ENCODE measurements around the gene GUK1. TPM values are rescaled to one million over a fixed set of nuclear protein-coding genes. Genes with fewer than 3 reads are reported as not detected.

The GUK1 gene
- total and polyA plus RNA-seq, 2 of the 8 experiments (the other 6 are each of a cell fraction or from before 2014, with no cell fraction given) = 68.5 to 183 TPM

DNA sequence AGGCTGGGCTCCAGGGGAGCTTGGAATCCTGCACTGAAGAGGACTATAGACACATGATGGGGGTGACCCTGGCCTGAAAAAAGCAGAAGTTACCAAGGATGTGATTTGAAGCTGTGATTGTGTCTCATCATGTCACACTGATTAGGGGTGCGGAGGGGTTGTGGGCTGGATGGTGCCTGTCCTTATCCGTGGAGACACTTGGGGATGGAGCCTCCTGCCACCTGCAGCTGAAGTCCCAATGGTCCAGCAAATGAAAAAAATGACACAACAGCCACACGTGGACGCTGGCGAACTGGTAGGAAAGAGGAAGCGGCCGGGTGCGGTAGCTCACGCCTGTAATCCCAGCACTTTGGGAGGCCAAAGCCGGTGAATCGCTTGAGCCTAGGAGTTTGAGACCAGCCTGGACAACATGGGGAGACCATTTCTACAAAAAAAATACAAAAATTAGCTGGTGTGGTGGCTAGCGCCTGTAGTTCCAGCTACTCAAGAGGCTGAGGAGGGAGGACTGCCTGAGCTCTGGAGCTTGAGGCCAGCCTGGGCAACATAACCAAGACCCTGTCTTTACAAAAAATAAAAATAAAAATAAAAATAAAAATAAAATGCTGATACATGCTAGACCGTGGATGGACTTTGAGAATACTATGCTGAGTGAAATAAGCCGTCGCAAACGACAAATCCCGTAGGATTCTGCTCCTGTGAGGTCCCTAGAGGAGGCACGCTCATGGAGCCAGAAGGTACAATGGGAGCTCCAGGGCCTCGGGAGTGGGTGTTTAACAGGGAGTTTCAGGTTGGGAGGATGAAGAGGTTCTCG lies 24.7 kb downstream of the GUK1 start:
- H3K9me3 ChIP-seq (ENCODE audit: insufficient read depth in 2 of 2, low read depth in 1 of 2, low read length in 1 of 2) = no peaks in the 10 kb centered on the region
- ChIA-PET CTCF (ENCODE audit: partially characterized antibody) (interaction anchor here (0.7 to 6.2 kb wide), 10 partner anchors 10 to 38 kb away, joined by 3 to 40 read pairs (median 6); partner anchors contain the start of gene GUK1), POLR2A (ENCODE audit: partially characterized antibody) (interaction anchor here (0.7 to 6.5 kb wide), 20 partner anchors 8 to 292 kb away, joined by 3 to 44 read pairs (median 4); partner anchors contain the start of genes ARF1, GUK1, MRPL55 and WNT3A)
- H3K36me3 ChIP-seq (ENCODE audit: control insufficient read depth in 2 of 4, insufficient read depth in 4 of 4, low read length in 3 of 4) = no peaks in the 10 kb centered on the region
- H2AK5ac ChIP-seq (ENCODE audit: low read depth, low read length) = no peak overlapping the region
- peaks cover 0 to 3% (median 0%) of the 10 kb centered on the region in 4 experiments; a peak in 2 of 7 replicates for H3K27me3 ChIP-seq (replicated peaks in 1 of 4; ENCODE audit: control insufficient read depth in 3 of 4, extremely low read depth in 1 of 4, insufficient read depth in 3 of 4, low read length in 3 of 4)
- H2BK120ac ChIP-seq (replicated peaks; ENCODE audit: low read depth, low read length) = peak overlapping the region; percentile 97
- no peak overlapping the region for H2BK20ac ChIP-seq (ENCODE audit: low read length)
- H2AFZ ChIP-seq (ENCODE audit: low read length) = peak overlapping the region; percentile 99
- WGBS, 2 experiments (ENCODE audit: extremely low coverage in 1 of 2, insufficient coverage in 1 of 2, insufficient read length in 1 of 2, insufficient replicate concordance in 2 of 2, low coverage in 1 of 2, low lambda C conversion rate in 2 of 2, missing lambda C conversion rate in 1 of 2) = 72% methylated on average over 20 of the region's 20 CpGs; no CpG with 5 or more reads in 1 of the 2 experiments
- peaks cover 0 to 12% (median 8%) of the 10 kb centered on the region in 4 experiments; a peak in 6 of 7 replicates for H3K4me1 ChIP-seq (replicated peaks in 1 of 4; ENCODE audit: control insufficient read depth in 3 of 4, insufficient read depth in 4 of 4, low read length in 3 of 4)
- peak overlapping the region; percentile 52; the same call in 1 of the 2 replicates for H2BK12ac ChIP-seq (ENCODE audit: low read depth, low read length)
- DNase-seq (ENCODE audit: low read depth in 1 of 2, low spot score in 2 of 2) = no peak
- no peak overlapping the region for H3K4ac ChIP-seq (replicated peaks; ENCODE audit: insufficient read length, low read depth, low read length)
- peaks cover 2% of the 10 kb centered on the region; the same call in 1 of the 2 replicates for H3K79me1 ChIP-seq (ENCODE audit: low read depth, low read length)
- H3K4me2 ChIP-seq (ENCODE audit: insufficient read depth in 1 of 2, low read depth in 2 of 2, low read length in 2 of 2) = peak overlapping the region; percentile 64 to 98
- peak overlapping the region; percentile 40 for H2BK5ac ChIP-seq (ENCODE audit: low read depth, low read length)
- no peak overlapping the region for H3K23ac ChIP-seq (ENCODE audit: insufficient read length)
- H3K4me3 ChIP-seq (ENCODE audit: extremely low read depth in 1 of 4, insufficient read depth in 2 of 4, low read depth in 3 of 4, low read length in 4 of 4) = peak overlapping the region; percentile 48 to 65 (median 52); a peak in 5 of 8 replicates
- H4K91ac ChIP-seq (replicated peaks; ENCODE audit: insufficient read length, low read length) = peak overlapping the region; percentile 75
- H3K23me2 ChIP-seq (ENCODE audit: low read depth, low read length) = peaks cover 6% of the 10 kb centered on the region; the same call in 1 of the 2 replicates
- peak overlapping the region; percentile 62; the same call in 1 of the 2 replicates for H3K27ac ChIP-seq (ENCODE audit: low read depth, low read length)
- peaks cover 0 to 23% of the 10 kb centered on the region in 2 experiments; a peak in 2 of 4 replicates for H3K79me2 ChIP-seq (ENCODE audit: control insufficient read depth in 1 of 2, insufficient read depth in 2 of 2, low read length in 2 of 2)
- H3K14ac ChIP-seq (ENCODE audit: insufficient read length) = no peak overlapping the region
- H4K20me1 ChIP-seq (replicated peaks in 1 of 2; ENCODE audit: control insufficient read depth in 1 of 2, insufficient read depth in 2 of 2, low read length in 2 of 2) = peaks cover 0 to 4% of the 10 kb centered on the region in 2 experiments
- peak overlapping the region; percentile 44; the same call in 1 of the 2 replicates for H3K18ac ChIP-seq (ENCODE audit: extremely low read depth, low read length)
- H4K5ac ChIP-seq (ENCODE audit: insufficient read length, low read depth, low read length) = peak overlapping the region; percentile 53
- no peak for TF ChIP-seq SAP30 (IDR thresholded peaks at IDR 0.05; ENCODE audit: insufficient read depth, insufficient replicate concordance, low read length)
- peak; percentile 69 for TF ChIP-seq KDM4A (IDR thresholded peaks at IDR 0.05; ENCODE audit: low read depth, low read length, severe bottlenecking)
- peak overlapping the region in 2 of 4 experiments; percentile 63 to 64; a peak in 5 of 7 replicates for H3K9ac ChIP-seq (replicated peaks in 1 of 4; ENCODE audit: extremely low read depth in 1 of 4, low read depth in 3 of 4, low read length in 3 of 4)
- H2BK15ac ChIP-seq (ENCODE audit: low read length) = peak overlapping the region; percentile 90; the same call in 1 of the 2 replicates
- H4K8ac ChIP-seq (ENCODE audit: extremely low read depth, insufficient read depth, low read length) = peak overlapping the region; percentile 96
- H3K56ac ChIP-seq (replicated peaks; ENCODE audit: insufficient read length, low read depth, low read length) = peak overlapping the region; percentile 84
- no peak for FAIRE-seq
